Epithelial cell of esophagus (primary cell): ENCODE measurements around the gene NTN1.

Source experiments
- DNase-seq: peaks from one replicate; pipeline ENCODE4 v3.0.0; 2010; ENCODE audit warnings: low read depth
- H3K4me3 ChIP-seq: 2 replicates; pipeline ENCODE4 v1.5.1; 2011; ENCODE audit warnings: mild to moderate bottlenecking, low read length, control low read depth
- TF ChIP-seq, protein P1 (sequence below): IDR thresholded peaks from 2 replicates; pipeline ENCODE4 v1.5.1; 2011; ENCODE audit warnings: low read depth, mild to moderate bottlenecking, low read length, control low read depth, inconsistent platforms; ENCODE audit not compliant: insufficient read depth; ENCODE audit errors: missing control alignments

NTN1 gene

GRCh38 chr17:9266697-9267117 is 245.4 kb downstream of the NTN1 start:
- no peak overlapping the region for H3K4me3 ChIP-seq
- DNase-seq, result no peak
- TF ChIP-seq, protein P1, sequence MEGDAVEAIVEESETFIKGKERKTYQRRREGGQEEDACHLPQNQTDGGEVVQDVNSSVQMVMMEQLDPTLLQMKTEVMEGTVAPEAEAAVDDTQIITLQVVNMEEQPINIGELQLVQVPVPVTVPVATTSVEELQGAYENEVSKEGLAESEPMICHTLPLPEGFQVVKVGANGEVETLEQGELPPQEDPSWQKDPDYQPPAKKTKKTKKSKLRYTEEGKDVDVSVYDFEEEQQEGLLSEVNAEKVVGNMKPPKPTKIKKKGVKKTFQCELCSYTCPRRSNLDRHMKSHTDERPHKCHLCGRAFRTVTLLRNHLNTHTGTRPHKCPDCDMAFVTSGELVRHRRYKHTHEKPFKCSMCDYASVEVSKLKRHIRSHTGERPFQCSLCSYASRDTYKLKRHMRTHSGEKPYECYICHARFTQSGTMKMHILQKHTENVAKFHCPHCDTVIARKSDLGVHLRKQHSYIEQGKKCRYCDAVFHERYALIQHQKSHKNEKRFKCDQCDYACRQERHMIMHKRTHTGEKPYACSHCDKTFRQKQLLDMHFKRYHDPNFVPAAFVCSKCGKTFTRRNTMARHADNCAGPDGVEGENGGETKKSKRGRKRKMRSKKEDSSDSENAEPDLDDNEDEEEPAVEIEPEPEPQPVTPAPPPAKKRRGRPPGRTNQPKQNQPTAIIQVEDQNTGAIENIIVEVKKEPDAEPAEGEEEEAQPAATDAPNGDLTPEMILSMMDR, result no peak

- TF ChIP-seq, protein P1, result no peak
- DNase-seq, result no peak
Measured at GRCh38 chr17:9268546-9268945, 247.2 kb downstream of the NTN1 start.

DNA sequence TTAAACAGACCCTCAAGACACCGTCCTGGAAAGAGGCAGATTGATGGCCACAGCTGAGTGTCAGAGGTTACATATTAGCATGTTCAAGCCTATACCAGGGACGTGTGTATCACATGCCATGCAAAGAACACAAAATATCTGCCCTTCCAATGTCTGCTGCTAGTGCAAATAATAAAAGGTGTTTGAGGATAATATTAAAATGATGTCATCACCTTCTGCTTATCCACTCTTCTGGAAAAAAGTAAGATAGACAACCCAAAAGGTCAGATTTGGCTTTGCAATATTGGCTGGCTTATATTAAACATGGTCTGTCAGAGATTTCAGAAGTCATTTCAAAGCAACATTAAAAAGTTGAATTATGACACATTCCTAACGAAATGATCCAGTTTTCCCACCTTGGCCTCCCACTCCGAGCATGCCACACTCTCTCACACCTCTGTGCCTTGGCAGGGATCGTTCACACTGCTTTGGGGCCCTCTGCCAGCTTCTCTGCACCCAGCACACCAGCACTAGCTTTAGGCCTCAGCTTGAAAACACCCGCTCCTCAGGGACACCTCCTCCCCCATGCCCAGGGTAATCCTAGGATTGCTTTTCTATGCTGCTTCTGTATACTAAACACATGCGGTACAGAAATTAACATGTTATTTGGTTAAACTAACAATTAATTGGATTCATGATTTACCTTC is 248.2 kb downstream of the NTN1 start:
- H3K4me3 ChIP-seq, result no peak overlapping the region
- DNase-seq, result no peak
- TF ChIP-seq, protein P1, result no peak

More at GRCh38 chr17:9268546-9268945, 247.2 kb downstream of the NTN1 start:
- H3K4me3 ChIP-seq, result no peak overlapping the region

DNA sequence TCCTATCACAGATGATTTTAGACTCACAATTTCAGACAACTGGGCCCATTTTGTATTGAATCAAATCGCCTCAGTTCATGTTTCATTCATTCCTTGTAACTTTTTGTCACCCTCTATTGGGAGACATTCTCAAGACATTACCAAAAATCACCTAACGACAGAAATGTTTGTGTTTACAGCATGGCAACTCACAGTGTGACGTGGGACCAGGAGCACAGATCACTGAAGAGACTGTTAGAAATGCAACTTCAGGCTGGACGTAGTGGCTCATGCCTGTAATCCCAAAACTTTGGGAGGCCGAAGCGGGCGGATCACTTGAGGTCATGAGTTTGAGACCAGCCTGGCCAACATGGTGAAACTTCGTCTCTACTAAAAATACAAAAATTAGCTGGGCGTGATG is 249.6 kb downstream of the NTN1 start:
- no peak overlapping the region for H3K4me3 ChIP-seq
- TF ChIP-seq, protein P1, result no peak
- no peak for DNase-seq

- TF ChIP-seq, protein P1, result no peak
- DNase-seq, result no peak
- no peak overlapping the region for H3K4me3 ChIP-seq
Measured at GRCh38 chr17:9271989-9272388, 250.7 kb downstream of the NTN1 start.

GRCh38 chr17:9272501-9273200 is 251.3 kb downstream of the NTN1 start:
- H3K4me3 ChIP-seq, result no peak overlapping the region
- no peak for DNase-seq
- TF ChIP-seq, protein P1, result no peak
